A549 (cell line): ENCODE data around the gene SPEF1.

Source experiments
- BHLHE40 ChIP-seq: IDR thresholded peaks from 2 replicates; pipeline ENCODE4 v1.6.1; 2012; ENCODE audit warnings: low read depth, low read length, inconsistent platforms
- JUN ChIP-seq, 2 experiments: fragments of >200 bp; sonication (Bioruptor Twin); formaldehyde crosslinking; IDR thresholded peaks; 2 replicates in 1 of 2; 3 replicates in 1 of 2; pipeline ENCODE4 v1.6.1; 2016 to 2017
- MAZ ChIP-seq: fragments of 150-350 bp; IDR thresholded peaks from 2 replicates; pipeline ENCODE4 v1.6.1; 2014; ENCODE audit warnings: antibody characterized with exemption, low read depth, low read length, borderline replicate concordance
- NPAS2 ChIP-seq: fragments of 250-450 bp; sonication (Bioruptor Pico); IDR thresholded peaks from 2 replicates; pipeline ENCODE4 v1.8.0; 2022; ENCODE audit warnings: mild to moderate bottlenecking, moderate library complexity, borderline replicate concordance
- PHF8 ChIP-seq: fragments of 200-600 bp; sonication (generic); IDR thresholded peaks from 2 replicates; pipeline ENCODE4 v1.6.1; 2016; ENCODE audit warnings: low read depth, mild to moderate bottlenecking, antibody characterized with exemption, moderate library complexity, borderline replicate concordance
- POLR2A ChIP-seq: IDR thresholded peaks from 2 replicates; pipeline ENCODE4 v1.6.1; 2012; ENCODE audit warnings: mild to moderate bottlenecking, low read length
- RAD21 ChIP-seq, 2 experiments: fragments of >200 bp in 1 of 2; sonication (Bioruptor Twin) in 1 of 2; formaldehyde crosslinking in 1 of 2; IDR thresholded peaks in 1 of 2; conservative IDR thresholded peaks in 1 of 2; 2 replicates in 1 of 2; 3 replicates in 1 of 2; pipeline ENCODE4 v1.6.1; 2012 to 2018; ENCODE audit warnings: inconsistent platforms in 1 of 2
- RFX5 ChIP-seq: fragments of 450-650 bp; IDR thresholded peaks from 2 replicates; pipeline ENCODE4 v1.7.1; 2014; ENCODE audit warnings: antibody characterized with exemption, mild to moderate bottlenecking, moderate library complexity
- TF ChIP-seq, protein P1 (sequence below): fragments of >200 bp; sonication (Bioruptor Twin); formaldehyde crosslinking; IDR thresholded peaks from 3 replicates; pipeline ENCODE4 v1.5.1; 2016
- TF ChIP-seq, protein P2 (sequence below): fragments of 150-350 bp; IDR thresholded peaks from 2 replicates; pipeline ENCODE4 v1.6.1; 2014; ENCODE audit warnings: low read depth, mild to moderate bottlenecking, low read length

DNA sequence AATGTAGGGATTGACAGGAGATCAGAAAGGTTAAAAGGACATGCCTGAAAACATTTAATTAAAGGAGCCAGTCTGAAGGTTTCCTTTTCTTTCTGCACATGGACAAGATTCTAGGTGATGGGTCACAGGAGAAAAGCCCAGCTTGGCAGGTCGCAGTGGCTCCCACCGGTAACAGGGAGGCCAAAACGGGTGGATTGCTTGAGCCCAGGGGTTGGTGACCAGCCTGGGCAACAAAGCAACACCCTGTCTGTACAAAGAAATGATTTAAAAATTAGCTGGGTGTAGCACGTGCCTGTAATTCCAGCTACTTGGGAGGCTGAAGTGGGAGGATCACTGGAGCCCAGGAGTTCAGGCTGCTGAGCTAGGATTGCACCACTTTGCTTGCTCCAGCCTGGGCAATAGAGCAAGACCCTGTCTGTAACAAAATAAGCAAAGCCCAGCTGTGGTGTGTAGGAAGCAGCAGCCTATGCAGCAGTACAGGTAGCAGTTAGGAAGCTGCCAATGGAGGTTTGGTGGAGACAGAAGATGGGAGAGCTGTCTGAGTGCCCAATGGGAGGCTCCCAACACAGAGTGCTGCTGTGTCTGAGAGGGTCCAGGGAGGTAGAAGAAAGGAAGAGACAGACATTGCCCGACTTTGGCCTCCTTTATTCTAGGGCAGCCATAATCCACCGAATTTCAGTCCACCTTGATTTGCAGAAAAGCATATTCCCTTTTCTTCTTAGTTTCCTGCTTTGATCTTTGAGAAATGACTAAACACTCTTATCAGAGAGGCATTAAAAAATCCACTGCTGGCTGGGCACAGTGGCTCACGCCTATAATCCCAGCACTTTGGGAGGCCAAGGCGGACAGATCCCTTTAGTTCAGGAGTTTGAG is 32.0 kb upstream of the SPEF1 start:
- TF ChIP-seq, protein P1, sequence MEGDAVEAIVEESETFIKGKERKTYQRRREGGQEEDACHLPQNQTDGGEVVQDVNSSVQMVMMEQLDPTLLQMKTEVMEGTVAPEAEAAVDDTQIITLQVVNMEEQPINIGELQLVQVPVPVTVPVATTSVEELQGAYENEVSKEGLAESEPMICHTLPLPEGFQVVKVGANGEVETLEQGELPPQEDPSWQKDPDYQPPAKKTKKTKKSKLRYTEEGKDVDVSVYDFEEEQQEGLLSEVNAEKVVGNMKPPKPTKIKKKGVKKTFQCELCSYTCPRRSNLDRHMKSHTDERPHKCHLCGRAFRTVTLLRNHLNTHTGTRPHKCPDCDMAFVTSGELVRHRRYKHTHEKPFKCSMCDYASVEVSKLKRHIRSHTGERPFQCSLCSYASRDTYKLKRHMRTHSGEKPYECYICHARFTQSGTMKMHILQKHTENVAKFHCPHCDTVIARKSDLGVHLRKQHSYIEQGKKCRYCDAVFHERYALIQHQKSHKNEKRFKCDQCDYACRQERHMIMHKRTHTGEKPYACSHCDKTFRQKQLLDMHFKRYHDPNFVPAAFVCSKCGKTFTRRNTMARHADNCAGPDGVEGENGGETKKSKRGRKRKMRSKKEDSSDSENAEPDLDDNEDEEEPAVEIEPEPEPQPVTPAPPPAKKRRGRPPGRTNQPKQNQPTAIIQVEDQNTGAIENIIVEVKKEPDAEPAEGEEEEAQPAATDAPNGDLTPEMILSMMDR, result no peak
- TF ChIP-seq, protein P2, sequence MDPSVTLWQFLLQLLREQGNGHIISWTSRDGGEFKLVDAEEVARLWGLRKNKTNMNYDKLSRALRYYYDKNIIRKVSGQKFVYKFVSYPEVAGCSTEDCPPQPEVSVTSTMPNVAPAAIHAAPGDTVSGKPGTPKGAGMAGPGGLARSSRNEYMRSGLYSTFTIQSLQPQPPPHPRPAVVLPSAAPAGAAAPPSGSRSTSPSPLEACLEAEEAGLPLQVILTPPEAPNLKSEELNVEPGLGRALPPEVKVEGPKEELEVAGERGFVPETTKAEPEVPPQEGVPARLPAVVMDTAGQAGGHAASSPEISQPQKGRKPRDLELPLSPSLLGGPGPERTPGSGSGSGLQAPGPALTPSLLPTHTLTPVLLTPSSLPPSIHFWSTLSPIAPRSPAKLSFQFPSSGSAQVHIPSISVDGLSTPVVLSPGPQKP, result no peak
- TF ChIP-seq BHLHE40, result no peak
- TF ChIP-seq RFX5, result no peak
- TF ChIP-seq RAD21 (conservative IDR thresholded peaks at IDR 0.05 in 1 of 2, IDR thresholded peaks at IDR 0.05 in 1 of 2), result no peak
- 0 out of 2 replicates have a peak, but pooled peaks have one; percentile 13 for TF ChIP-seq MAZ
- no peak for TF ChIP-seq NPAS2 (CRISPR knock-in tag)
- no peak for TF ChIP-seq PHF8
- TF ChIP-seq POLR2A, result no peak
- TF ChIP-seq JUN (IDR thresholded peaks at IDR 0.05), result no peak
